Measurements from ENCODE around the gene SALL1. TPM values are rescaled to one million over a fixed set of nuclear protein-coding genes. Genes with fewer than 3 reads are reported as not detected.

SALL1 gene
- total and polyA plus RNA-seq, 2 of the 4 experiments (the other 2 are of a cell fraction): 0.90 to 5.2 TPM

DNA sequence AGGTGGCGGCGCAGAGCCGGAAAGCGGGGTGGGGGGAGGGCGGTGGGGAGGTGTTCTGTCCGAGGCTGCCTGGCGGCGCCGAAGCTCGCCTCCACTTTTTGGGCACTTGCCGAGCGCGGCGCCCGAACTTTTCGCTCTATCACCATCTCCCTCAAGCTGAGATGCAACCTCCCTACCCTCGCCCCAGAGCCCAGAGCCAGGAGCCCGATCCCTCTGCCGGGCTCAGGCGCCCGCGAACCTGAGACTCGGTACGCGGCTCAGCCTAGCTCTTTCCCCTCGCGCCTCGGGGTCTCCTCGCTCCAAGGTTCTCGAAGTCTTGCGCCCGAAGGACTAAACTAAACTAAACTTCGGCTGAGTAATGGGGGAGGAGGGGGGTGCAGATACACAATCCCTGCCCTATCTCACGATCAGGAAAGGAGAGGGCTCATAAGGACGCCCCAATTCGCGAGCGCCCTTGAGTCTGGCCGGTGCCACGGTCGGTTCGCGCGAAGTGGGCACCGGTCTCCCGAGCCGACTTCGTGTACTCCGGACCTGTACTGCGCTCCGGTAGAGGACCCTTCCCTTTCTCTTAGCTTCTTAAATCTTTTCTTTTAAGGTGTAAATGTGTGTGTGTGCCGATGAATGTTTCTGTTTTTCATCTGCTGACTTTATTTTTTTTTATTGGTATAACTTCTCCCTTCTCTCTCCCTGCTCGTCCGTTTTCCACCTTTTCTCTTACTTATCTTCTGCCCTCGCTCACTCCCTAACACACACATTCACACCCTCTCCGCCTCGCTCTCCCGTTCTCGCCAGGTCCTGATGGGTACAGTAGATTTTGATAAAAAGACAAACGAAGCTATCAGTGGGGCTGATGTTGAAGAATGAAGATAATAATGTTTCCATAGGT is 1.9 kb upstream of the SALL1 start:
- Histone ChIP-seq H2AFZ (replicated peaks; ENCODE audit: low read length, poor library complexity) (peak overlapping the region; percentile 87), H3K27ac (ENCODE audit: insufficient read depth, low read length) (peak overlapping the region; percentile 94)
- TF ChIP-seq CHD1 (IDR thresholded peaks at IDR 0.05; ENCODE audit: low read depth, low read length) (no peak), RAD21 (IDR thresholded peaks at IDR 0.05; ENCODE audit: low read length) (no peak), POLR2A (IDR thresholded peaks at IDR 0.05; ENCODE audit: low read depth, low read length) (no peak), MAZ (IDR thresholded peaks at IDR 0.05; ENCODE audit: borderline replicate concordance, low read depth, low read length) (no peak), NFE2L2 (IDR thresholded peaks at IDR 0.05; ENCODE audit: low read depth, low read length) (no peak), SMC3 (IDR thresholded peaks at IDR 0.05; ENCODE audit: low read depth, low read length) (no peak), FOS (IDR thresholded peaks at IDR 0.05; ENCODE audit: low read depth, low read length) (no peak), RFX5 (IDR thresholded peaks at IDR 0.05; ENCODE audit: low read depth, low read length) (no peak), CEBPB (IDR thresholded peaks at IDR 0.05; ENCODE audit: low read depth, low read length) (no peak), MXI1 (IDR thresholded peaks at IDR 0.05; ENCODE audit: borderline replicate concordance, low read depth, low read length) (no peak), RCOR1 (IDR thresholded peaks at IDR 0.05; ENCODE audit: insufficient replicate concordance, low read length) (no peak), MAFK (IDR thresholded peaks at IDR 0.05; ENCODE audit: low read depth, low read length) (no peak), BHLHE40 (IDR thresholded peaks at IDR 0.05; ENCODE audit: low read depth, low read length) (no peak)
- TF ChIP-seq, protein P1, sequence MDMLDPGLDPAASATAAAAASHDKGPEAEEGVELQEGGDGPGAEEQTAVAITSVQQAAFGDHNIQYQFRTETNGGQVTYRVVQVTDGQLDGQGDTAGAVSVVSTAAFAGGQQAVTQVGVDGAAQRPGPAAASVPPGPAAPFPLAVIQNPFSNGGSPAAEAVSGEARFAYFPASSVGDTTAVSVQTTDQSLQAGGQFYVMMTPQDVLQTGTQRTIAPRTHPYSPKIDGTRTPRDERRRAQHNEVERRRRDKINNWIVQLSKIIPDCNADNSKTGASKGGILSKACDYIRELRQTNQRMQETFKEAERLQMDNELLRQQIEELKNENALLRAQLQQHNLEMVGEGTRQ (IDR thresholded peaks at IDR 0.05; ENCODE audit: low read depth, low read length): no peak
- TF ChIP-seq, protein P2, sequence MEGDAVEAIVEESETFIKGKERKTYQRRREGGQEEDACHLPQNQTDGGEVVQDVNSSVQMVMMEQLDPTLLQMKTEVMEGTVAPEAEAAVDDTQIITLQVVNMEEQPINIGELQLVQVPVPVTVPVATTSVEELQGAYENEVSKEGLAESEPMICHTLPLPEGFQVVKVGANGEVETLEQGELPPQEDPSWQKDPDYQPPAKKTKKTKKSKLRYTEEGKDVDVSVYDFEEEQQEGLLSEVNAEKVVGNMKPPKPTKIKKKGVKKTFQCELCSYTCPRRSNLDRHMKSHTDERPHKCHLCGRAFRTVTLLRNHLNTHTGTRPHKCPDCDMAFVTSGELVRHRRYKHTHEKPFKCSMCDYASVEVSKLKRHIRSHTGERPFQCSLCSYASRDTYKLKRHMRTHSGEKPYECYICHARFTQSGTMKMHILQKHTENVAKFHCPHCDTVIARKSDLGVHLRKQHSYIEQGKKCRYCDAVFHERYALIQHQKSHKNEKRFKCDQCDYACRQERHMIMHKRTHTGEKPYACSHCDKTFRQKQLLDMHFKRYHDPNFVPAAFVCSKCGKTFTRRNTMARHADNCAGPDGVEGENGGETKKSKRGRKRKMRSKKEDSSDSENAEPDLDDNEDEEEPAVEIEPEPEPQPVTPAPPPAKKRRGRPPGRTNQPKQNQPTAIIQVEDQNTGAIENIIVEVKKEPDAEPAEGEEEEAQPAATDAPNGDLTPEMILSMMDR (conservative IDR thresholded peaks at IDR 0.05; ENCODE audit: low read depth, low read length): no peak

More for the DNA sequence above, 1.9 kb upstream of the SALL1 start:
- Histone ChIP-seq H3K9me3 (ENCODE audit: control insufficient read depth, insufficient read depth, low read length) (no peaks in the 10 kb centered on the region), H4K8ac (ENCODE audit: low read depth in 2 of 2, low read length in 2 of 2) (peak overlapping the region; percentile 71 to 94; a peak in 3 of 4 replicates), H4K91ac (ENCODE audit: insufficient read depth, low read depth, low read length) (peak overlapping the region; percentile 91), H2BK5ac (ENCODE audit: low read depth, low read length, poor library complexity, severe bottlenecking) (peak overlapping the region; percentile 79), H2AK9ac (replicated peaks; ENCODE audit: low read depth, low read length, poor library complexity) (peak overlapping the region; percentile 74), H2BK15ac (ENCODE audit: low read depth, low read length) (peak overlapping the region; percentile 79; the same call in 1 of the 3 replicates), H3K4me3 (ENCODE audit: insufficient read depth, low read depth, low read length) (peak overlapping the region; percentile 89), H3K27me3 (ENCODE audit: control insufficient read depth, insufficient read depth, low read length) (peaks cover 3% of the 10 kb centered on the region; the same call in 1 of the 2 replicates), H3K4me1 (ENCODE audit: control insufficient read depth, insufficient read depth, low read length) (peaks cover 7% of the 10 kb centered on the region), H3K36me3 (ENCODE audit: control insufficient read depth, insufficient read depth, low read length) (no peaks in the 10 kb centered on the region), H3K14ac (replicated peaks; ENCODE audit: low read depth, low read length) (peak overlapping the region; percentile 94), H3K23ac (ENCODE audit: low read depth, low read length) (peak overlapping the region; percentile 94), H3K18ac (ENCODE audit: low read depth, low read length) (peak overlapping the region; percentile 66), H3K9ac (ENCODE audit: low read depth, low read length) (peak overlapping the region; percentile 88), H4K5ac (ENCODE audit: low read depth, low read length) (peak overlapping the region; percentile 16), H3K79me1 (ENCODE audit: low read depth in 1 of 2, low read length in 2 of 2) (peaks cover 9 to 20% of the 10 kb centered on the region in 2 experiments; a peak in 1 of 4 replicates), H2BK20ac (ENCODE audit: low read depth, low read length) (no peak overlapping the region), H3K4ac (ENCODE audit: low read depth, low read length) (peak overlapping the region; percentile 96), H4K20me1 (ENCODE audit: insufficient read depth, low read length) (0 out of 2 replicates have a peak, but pooled peaks cover 5% of the 10 kb centered on the region), H3K56ac (ENCODE audit: extremely low read depth, insufficient read depth, low read length) (peak overlapping the region; percentile 84), H3K9me1 (ENCODE audit: insufficient read depth, low read length) (no peaks in the 10 kb centered on the region; the same call in 1 of the 2 replicates), H3K4me2 (ENCODE audit: low read depth, low read length) (peak overlapping the region; percentile 89), H2BK120ac (ENCODE audit: low read depth, low read length) (peak overlapping the region; percentile 85), H2AK5ac (ENCODE audit: low read depth, low read length) (peak overlapping the region; percentile 94)
- intact Hi-C loops (cut with micrococcal nuclease): loop anchor here (1.0 to 10.0 kb wide), 6 partner anchors 172 to 609 kb away; no protein-coding TSS in a partner anchor
- no TSS peak for BruUV-seq (replicated peaks)
- WGBS, 2 experiments (ENCODE audit: extremely low coverage in 2 of 2, insufficient read length in 1 of 2): 0% methylated on average over 8 of the region's 60 CpGs; no CpG with 5 or more reads in 1 of the 2 experiments
- ATAC-seq (ENCODE audit: low read depth) (peak; percentile 12), DNase-seq (peak; percentile 37)
- ChIA-PET CTCF (interaction anchor here (0.6 to 1.0 kb wide), 2 partner anchors 111 to 247 kb away, joined by 3 read pairs; no protein-coding TSS in a partner anchor), POLR2A (ENCODE audit: unreplicated experiment) (interaction anchor here (0.6 kb wide), 2 partner anchors 28 to 61 kb away, joined by 6 to 10 read pairs; no protein-coding TSS in a partner anchor)
- in situ Hi-C loops (cut with MboI; ENCODE audit: low sequenced_read_pairs): no loop called here
- dilution Hi-C loops (cut with HindIII; ENCODE audit: low sequenced_read_pairs, unreplicated experiment): no loop called here
